HEK293 (cell line): ENCODE data around the gene SLC25A22.

ENCODE experiments used
- CTCF ChIP-seq: fragments of 450-650 bp; formaldehyde crosslinking; IDR thresholded peaks from 2 replicates; pipeline ENCODE4 v1.5.1; 2016; ENCODE audit warnings: missing biosample characterization, missing genetic modification characterization
- PRDM1 ChIP-seq: fragments of 450-650 bp; formaldehyde crosslinking; IDR thresholded peaks from 2 replicates; pipeline ENCODE4; 2016; ENCODE audit warnings: missing biosample characterization, missing genetic modification characterization
- ZBTB1 ChIP-seq: fragments of 450-650 bp; formaldehyde crosslinking; IDR thresholded peaks from 2 replicates; pipeline ENCODE4 v1.5.1; 2016; ENCODE audit warnings: missing biosample characterization, missing genetic modification characterization
- ZNF785 ChIP-seq: fragments of 450-650 bp; formaldehyde crosslinking; IDR thresholded peaks from 2 replicates; pipeline ENCODE4 v1.5.1; 2016; ENCODE audit warnings: missing biosample characterization, missing genetic modification characterization
- ZSCAN30 ChIP-seq: fragments of 450-650 bp; IDR thresholded peaks from 2 replicates; pipeline ENCODE4 v1.5.1; 2018; ENCODE audit warnings: missing biosample characterization, mild to moderate bottlenecking, missing genetic modification characterization, moderate library complexity

- no peak for TF ChIP-seq ZNF785 (tag by site-specific recombination)
- no peak for TF ChIP-seq PRDM1 (tag by site-specific recombination)
- TF ChIP-seq CTCF (tag by site-specific recombination), result no peak
- TF ChIP-seq ZSCAN30 (tag by site-specific recombination), result no peak
- TF ChIP-seq ZBTB1 (tag by site-specific recombination), result no peak
These were observed 28.1 kb upstream of the SLC25A22 start for GRCh38 chr11:826227-826621.
